Pancreas (tissue), 10 donors: ENCODE measurements around the gene ADRM1. TPM values are rescaled to one million over a fixed set of nuclear protein-coding genes. Genes with fewer than 3 reads are reported as not detected.

Experiments used
- ATAC-seq, 4 donors: fragments of 200-7000 bp; cut with Tn5 transposase; one replicate each; pipeline versions ENCODE4 v1.8.0 to v1.9.1; 2020; ENCODE audit warnings: mild to moderate bottlenecking in 4 of 4, moderate library complexity in 4 of 4
- DNase-seq, 6 donors: peaks; one replicate each; pipeline ENCODE4 v3.0.0-alpha.2; 2020
- FAIRE-seq: peaks from 2 replicates; lab custom pipeline; 2012; peaks lifted over from hg19 to GRCh38; lab: Jason Lieb, UNC
- H3K27ac ChIP-seq, 4 donors: fragments of 200-600 bp; sonication (generic); 1 replicate in 3 of 4; 2 replicates in 1 of 4; pipeline versions ENCODE4 v1.5.0 to v1.8.0; 2020
- H3K27me3 ChIP-seq, 4 donors: fragments of 200-600 bp; one replicate each; pipeline ENCODE4 v1.8.0; 2021
- H3K36me3 ChIP-seq, 3 donors: fragments of 200-600 bp; sonication (generic) in 1 of 3; one replicate each; pipeline versions ENCODE4 v1.5.0 to v1.8.0; 2020 to 2021
- H3K4me1 ChIP-seq, 3 donors: fragments of 200-600 bp; one replicate each; pipeline ENCODE4 v1.8.0; 2021
- H3K4me3 ChIP-seq, 4 donors: fragments of 200-600 bp; sonication (generic) in 2 of 4; one replicate each; pipeline versions ENCODE4 v1.5.0 to v1.8.0; 2020 to 2021
- H3K9me3 ChIP-seq, 4 donors: fragments of 200-600 bp; one replicate each; pipeline ENCODE4 v1.8.0; 2021
- WGBS, 2 donors: extraction: QIAGEN DNeasy Blood & Tissue Kit; methylation state at CpG; one replicate each; pipeline ENCODE4 v1.1.7; 2013; 5-methylcytosine and 5-hydroxymethylcytosine counted together
- intact Hi-C, 3 donors: fragments of 100-400 bp; cut with DNase I; formaldehyde crosslinking; loops; one replicate each; pipeline versions ENCODE4 v1.11.1 to v1.14.2; 2022
- polyA plus RNA-seq, 2 donors: library from polyadenylated mRNA; stranded (reverse); fragments of 200-250 nt; gene quantifications; one replicate each; pipeline ENCODE4 v1.2.3, GENCODE V29; 2013
- total RNA-seq, 6 donors: library from RNA; stranded (reverse); fragmentation: NEBNext Ultra II Directional in 4 of 6; extraction: Animal tissue kit (Norgen Biotek cat#: 25700) in 4 of 6; gene quantifications; one replicate each; pipeline versions ENCODE4 v1.2.1 to v1.2.4, GENCODE V29; 2021 to 2023
- TF ChIP-seq, protein P1 (sequence below), 4 donors: fragments of 200-600 bp; sonication (generic) in 3 of 4; IDR thresholded peaks; one replicate each; pipeline versions ENCODE4 v1.5.0 to v1.8.0; 2021; ENCODE audit warnings: antibody characterized with exemption in 4 of 4
- donor health status: healthy with polysubstance abuse.
- donor health status: DM: no; HTN: no; CAD: no; lungs with moderate emphysema.
- donor health status: DM: no; HTN: no; CAD: no.
- donor health status: control.
- donor health status: control.
- donor health status: Bipolar disorder and iron deficiency.
- donor health status: DM: yes; HTN: yes; CAD: no.
- donor health status: DM: no; HTN: no; CAD: no.
- donor health status: DM: no; HTN: no; CAD: no.
- donor health status: DM: yes; HTN: yes; CAD: no.

ADRM1 gene
- total and polyA plus RNA-seq, 8 donors, result 33.3 to 76.0 (median 41.7) TPM

DNA sequence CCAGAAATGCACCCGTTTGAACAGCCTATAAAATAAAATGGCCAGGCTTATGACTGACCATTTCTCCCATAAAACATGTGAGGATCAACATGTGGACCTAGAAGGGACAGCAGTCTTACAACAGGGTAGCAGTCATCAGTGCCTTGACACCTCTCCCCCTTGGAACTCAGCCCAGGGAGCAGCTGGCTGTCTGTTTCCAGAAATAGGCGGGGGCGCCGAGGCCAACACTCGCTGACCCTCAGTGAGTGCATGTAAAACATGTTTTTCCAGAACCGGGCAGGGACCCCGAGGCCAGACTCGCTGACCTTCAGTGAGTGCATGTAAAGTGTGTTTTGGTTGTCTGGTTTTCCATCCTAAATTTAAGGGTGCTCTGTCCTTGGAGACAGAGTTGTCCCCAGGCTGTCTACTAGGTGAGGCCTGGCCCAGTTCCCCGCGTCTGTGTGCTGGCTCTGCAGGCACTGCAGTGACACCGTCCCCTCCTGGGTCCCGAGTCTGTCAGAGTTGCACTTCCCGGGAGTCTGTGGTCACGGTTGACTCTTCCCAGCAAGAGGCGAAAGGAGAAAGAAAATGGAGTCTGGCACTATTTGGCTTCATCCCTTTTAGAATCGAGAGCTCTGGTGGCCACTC lies 19.8 kb upstream of the ADRM1 start:
- FAIRE-seq (no peak), DNase-seq (peak in 1 of 6 donors; percentile 73), ATAC-seq (peak in 1 of 4 donors; percentile 61)
- H3K27ac ChIP-seq, result no peak overlapping the region
- no peaks in the 10 kb centered on the region for H3K27me3 ChIP-seq
- H3K4me3 ChIP-seq, result no peak overlapping the region
- intact Hi-C loops, result no loop called here
- no peaks in the 10 kb centered on the region for H3K4me1 ChIP-seq
- peaks cover 7 to 78% (median 48%) of the 10 kb centered on the region in 3 donors for H3K36me3 ChIP-seq
- TF ChIP-seq, protein P1, sequence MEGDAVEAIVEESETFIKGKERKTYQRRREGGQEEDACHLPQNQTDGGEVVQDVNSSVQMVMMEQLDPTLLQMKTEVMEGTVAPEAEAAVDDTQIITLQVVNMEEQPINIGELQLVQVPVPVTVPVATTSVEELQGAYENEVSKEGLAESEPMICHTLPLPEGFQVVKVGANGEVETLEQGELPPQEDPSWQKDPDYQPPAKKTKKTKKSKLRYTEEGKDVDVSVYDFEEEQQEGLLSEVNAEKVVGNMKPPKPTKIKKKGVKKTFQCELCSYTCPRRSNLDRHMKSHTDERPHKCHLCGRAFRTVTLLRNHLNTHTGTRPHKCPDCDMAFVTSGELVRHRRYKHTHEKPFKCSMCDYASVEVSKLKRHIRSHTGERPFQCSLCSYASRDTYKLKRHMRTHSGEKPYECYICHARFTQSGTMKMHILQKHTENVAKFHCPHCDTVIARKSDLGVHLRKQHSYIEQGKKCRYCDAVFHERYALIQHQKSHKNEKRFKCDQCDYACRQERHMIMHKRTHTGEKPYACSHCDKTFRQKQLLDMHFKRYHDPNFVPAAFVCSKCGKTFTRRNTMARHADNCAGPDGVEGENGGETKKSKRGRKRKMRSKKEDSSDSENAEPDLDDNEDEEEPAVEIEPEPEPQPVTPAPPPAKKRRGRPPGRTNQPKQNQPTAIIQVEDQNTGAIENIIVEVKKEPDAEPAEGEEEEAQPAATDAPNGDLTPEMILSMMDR (IDR thresholded peaks at IDR 0.05), result no peak
- 68 to 71% methylated on average over 16 of the region's 16 CpGs for WGBS, 2 donors
- H3K9me3 ChIP-seq, result no peaks in the 10 kb centered on the region

DNA sequence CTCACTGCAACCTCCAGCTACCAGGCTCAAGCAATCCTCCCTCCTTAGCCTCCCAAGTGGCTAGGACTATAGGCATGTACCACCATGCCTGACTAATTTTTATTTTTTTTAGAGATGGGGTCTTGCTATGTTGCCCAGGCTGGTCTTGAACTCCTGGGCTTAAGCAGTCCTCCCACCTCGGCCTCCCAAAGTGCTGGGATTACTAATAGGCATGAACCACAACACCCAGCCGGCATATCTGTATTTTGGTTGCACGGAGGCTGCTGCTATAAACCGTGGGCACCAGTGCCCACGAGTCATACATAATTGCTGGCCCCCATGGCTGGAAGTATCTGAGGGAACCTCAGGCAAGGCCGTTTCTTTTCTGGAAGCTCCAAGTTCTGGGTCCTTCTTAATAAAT lies 18.3 kb upstream of the ADRM1 start:
- peaks cover 7 to 80% (median 48%) of the 10 kb centered on the region in 3 donors for H3K36me3 ChIP-seq
- ATAC-seq, result no peak
- no peaks in the 10 kb centered on the region for H3K27me3 ChIP-seq
- no peaks in the 10 kb centered on the region for H3K4me1 ChIP-seq
- no peak overlapping the region for H3K27ac ChIP-seq
- H3K4me3 ChIP-seq, result no peak overlapping the region
- 89 to 90% methylated on average over 6 of the region's 6 CpGs for WGBS, 2 donors
- TF ChIP-seq, protein P1 (IDR thresholded peaks at IDR 0.05), result no peak
- FAIRE-seq, result no peak
- no peaks in the 10 kb centered on the region for H3K9me3 ChIP-seq
- DNase-seq, result no peak
- intact Hi-C loops, result no loop called here

DNA sequence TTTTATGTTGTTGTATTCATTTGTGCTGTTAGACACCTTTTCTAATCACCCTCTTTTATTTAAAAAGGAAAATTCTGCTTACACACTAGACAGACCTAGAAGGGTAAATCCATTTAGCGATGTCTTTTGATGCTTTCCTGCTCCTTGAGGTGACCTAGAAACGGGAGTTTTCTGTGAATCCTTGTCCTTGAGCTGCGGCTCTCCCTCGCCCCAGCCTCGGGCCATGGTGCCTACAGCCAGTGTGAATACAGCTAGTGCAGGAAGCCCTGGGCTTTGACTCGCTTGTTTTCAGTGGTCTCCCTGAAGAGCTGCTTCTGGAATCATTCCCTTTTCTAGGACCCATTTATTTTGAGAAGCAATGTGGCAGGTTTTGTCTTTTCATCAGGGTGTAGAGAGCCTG lies 17.6 kb upstream of the ADRM1 start:
- Histone ChIP-seq H3K36me3 (peaks cover 7 to 80% (median 46%) of the 10 kb centered on the region in 3 donors), H3K4me3 (no peak overlapping the region), H3K9me3 (no peaks in the 10 kb centered on the region), H3K27ac (no peak overlapping the region), H3K27me3 (no peaks in the 10 kb centered on the region), H3K4me1 (no peaks in the 10 kb centered on the region)
- FAIRE-seq (no peak), DNase-seq (no peak), ATAC-seq (no peak)
- 86 to 88% methylated on average over 6 of the region's 6 CpGs for WGBS, 2 donors
- intact Hi-C loops, result no loop called here
- TF ChIP-seq, protein P1 (IDR thresholded peaks at IDR 0.05), result no peak

DNA sequence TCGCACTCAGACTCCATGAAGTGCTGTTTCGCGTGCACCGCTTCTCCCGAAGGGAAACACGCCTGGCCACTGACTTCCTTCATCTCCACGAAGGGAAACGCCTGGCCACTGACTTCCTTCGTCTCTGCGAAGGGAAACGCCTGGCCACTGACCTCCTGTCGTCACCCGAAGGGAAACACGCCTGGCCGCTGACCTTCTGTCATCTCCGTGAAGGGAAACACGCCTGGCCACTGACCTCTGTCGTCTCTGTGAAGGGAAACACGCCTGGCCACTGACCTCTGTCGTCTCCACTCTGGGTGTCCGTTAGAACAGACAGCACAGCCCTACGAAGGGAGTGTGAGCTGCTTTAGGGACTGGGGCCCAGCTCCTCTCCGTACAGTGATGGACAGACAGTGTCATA lies 17.1 kb upstream of the ADRM1 start:
- Histone ChIP-seq H3K27me3 (no peaks in the 10 kb centered on the region), H3K4me3 (no peak overlapping the region), H3K27ac (no peak overlapping the region), H3K4me1 (no peaks in the 10 kb centered on the region), H3K9me3 (no peaks in the 10 kb centered on the region), H3K36me3 (peaks cover 7 to 76% (median 42%) of the 10 kb centered on the region in 3 donors)
- DNase-seq, result peak in 1 of 6 donors; percentile 30
- no peak for ATAC-seq
- 75 to 81% methylated on average over 23 of the region's 23 CpGs for WGBS, 2 donors
- FAIRE-seq, result no peak
- intact Hi-C loops, result no loop called here
- TF ChIP-seq, protein P1 (IDR thresholded peaks at IDR 0.05), result no peak

DNA sequence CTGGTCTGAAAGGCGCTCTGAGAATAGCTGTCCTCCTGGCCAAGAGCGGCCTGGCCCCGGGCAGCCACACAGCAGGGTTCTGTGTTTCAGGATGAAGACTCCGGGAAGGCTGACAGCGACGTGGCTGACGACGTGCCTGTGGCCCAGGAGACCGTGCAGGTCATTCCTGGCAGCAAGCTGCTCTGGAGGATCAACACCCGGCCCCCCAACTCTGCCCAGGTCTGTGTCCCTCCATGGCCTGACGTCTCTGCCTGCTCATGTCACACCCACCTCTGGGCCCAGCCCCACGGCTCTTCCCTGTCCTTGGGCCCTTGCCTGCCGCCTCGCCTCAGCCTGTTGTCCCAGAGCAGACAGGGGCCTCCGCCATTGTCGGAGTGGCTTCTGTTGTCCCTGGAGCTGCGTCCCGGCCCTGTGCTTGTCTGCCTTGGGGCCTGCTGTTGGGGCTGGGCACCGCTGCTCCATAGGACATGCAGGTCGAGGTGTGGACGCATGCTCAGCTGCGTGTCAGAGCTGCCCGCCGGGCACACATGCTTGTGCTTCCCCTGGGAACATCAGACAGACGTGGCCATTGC lies 16.2 kb upstream of the ADRM1 start:
- no peak for FAIRE-seq
- Histone ChIP-seq H3K9me3 (no peaks in the 10 kb centered on the region), H3K27ac (no peak overlapping the region), H3K27me3 (no peaks in the 10 kb centered on the region), H3K36me3 (peaks cover 8 to 76% (median 37%) of the 10 kb centered on the region in 3 donors), H3K4me3 (no peak overlapping the region), H3K4me1 (no peaks in the 10 kb centered on the region)
- WGBS, 2 donors, result 92 to 93% methylated on average over 25 of the region's 25 CpGs
- TF ChIP-seq, protein P1 (IDR thresholded peaks at IDR 0.05), result no peak
- intact Hi-C loops, result no loop called here
- peak in 1 of 6 donors; percentile 67 for DNase-seq
- no peak for ATAC-seq
